HCT116 (cell line): ENCODE measurements around the gene PDPK1. TPM values are rescaled to one million over a fixed set of nuclear protein-coding genes. Genes with fewer than 3 reads are reported as not detected.

Experiments
- ATAC-seq: fragments of 200-7000 bp; cut with Tn5 transposase; 2 replicates; pipeline ENCODE4 v1.9.1; 2020; ENCODE audit warnings: mild to moderate bottlenecking, moderate library complexity
- BruUV-seq: library from RNA; stranded (reverse); fragments of 400-500 nt; replicated peaks from 2 replicates; lab custom pipeline; 2021; lab: Mats Ljungman, UMichigan
- CTCF ChIA-PET: fragments of 300-600 bp; sonication (Branson Sonifier 250); formaldehyde crosslinking; loops from one replicate; lab custom pipeline; 2021; ENCODE audit warnings: antibody characterized with exemption; lab: Charles Lee
- POLR2A ChIA-PET: fragments of 300-600, 350-600 bp; sonication (Branson Sonifier 250); formaldehyde crosslinking; loops from one replicate; lab custom pipeline; 2021; ENCODE audit warnings: antibody characterized with exemption; lab: Charles Lee
- RAD21 ChIA-PET, 2 experiments: fragments of 300-600 bp; sonication (Branson Sonifier 250); formaldehyde crosslinking; loops; one replicate each; lab custom pipeline; 2023; ENCODE audit warnings: low total read pairs in 2 of 2; ENCODE audit not compliant: uncharacterized antibody in 2 of 2, unreplicated experiment in 2 of 2, low non-redundant PET in 1 of 2; lab: Charles Lee
- DNase-seq: peaks from one replicate; pipeline ENCODE4 v3.0.0-alpha.2; 2010; ENCODE audit warnings: low read depth, low spot score
- H2AFZ ChIP-seq: fragments of 200-600 bp; shearing (Covaris generic), sonication (generic); 2 replicates; pipeline ENCODE4 v1.6.1; 2017; ENCODE audit warnings: low read depth, mixed run types, mixed read lengths, antibody characterized with exemption, low read length; ENCODE audit not compliant: poor library complexity, severe bottlenecking
- H3K27ac ChIP-seq: 2 replicates; pipeline ENCODE4 v1.5.1; 2012; ENCODE audit warnings: low read depth, low read length
- H3K27me3 ChIP-seq: fragments of 200-600 bp; sonication (generic); 2 replicates; pipeline ENCODE4 v1.6.1; 2016; ENCODE audit warnings: mixed run types, low read length, mixed read lengths; ENCODE audit not compliant: insufficient read depth
- H3K36me3 ChIP-seq, 2 experiments: fragments of 200-500 bp in 1 of 2; fragments of 200-600 bp in 1 of 2; sonication (Bioruptor generic) in 1 of 2; sonication (generic) in 1 of 2; 2 replicates each; pipeline versions ENCODE4 v1.5.1 to v1.6.1; 2014 to 2016; ENCODE audit warnings: low read length in 2 of 2, inconsistent platforms in 1 of 2, mixed read lengths in 1 of 2, mixed run types in 1 of 2; ENCODE audit not compliant: insufficient read depth in 2 of 2, control insufficient read depth in 1 of 2
- H3K4me1 ChIP-seq, 2 experiments: fragments of 200-600 bp in 1 of 2; sonication (generic) in 1 of 2; 2 replicates each; pipeline versions ENCODE4 v1.5.1 to v1.6.1; 2012 to 2017; ENCODE audit warnings: low read length in 2 of 2, inconsistent platforms in 1 of 2, mild to moderate bottlenecking in 1 of 2, mixed read lengths in 1 of 2, mixed run types in 1 of 2, moderate library complexity in 1 of 2; ENCODE audit not compliant: insufficient read depth in 2 of 2, control insufficient read depth in 1 of 2
- H3K4me2 ChIP-seq: fragments of 200-600 bp; sonication (generic); 2 replicates; pipeline ENCODE4 v1.6.1; 2017; ENCODE audit warnings: mixed run types, low read length, mixed read lengths
- H3K4me3 ChIP-seq, 2 experiments: fragments of 200-600 bp in 1 of 2; sonication (generic) in 1 of 2; replicated peaks in 1 of 2; 2 replicates each; pipeline ENCODE4 v1.5.1; 2011 to 2016; ENCODE audit warnings: low read length in 2 of 2, control low read depth in 1 of 2, low read depth in 1 of 2, mild to moderate bottlenecking in 1 of 2, mixed read lengths in 1 of 2, mixed run types in 1 of 2
- H3K79me2 ChIP-seq: fragments of 200-600 bp; sonication (generic); 2 replicates; pipeline ENCODE4 v1.6.1; 2017; ENCODE audit warnings: mild to moderate bottlenecking, mixed run types, low read length, moderate library complexity, mixed read lengths; ENCODE audit not compliant: insufficient read depth
- H3K9ac ChIP-seq: fragments of 200-600 bp; sonication (generic); 2 replicates; pipeline ENCODE4 v1.6.1; 2016; ENCODE audit warnings: low read length, mixed read lengths
- H3K9me2 ChIP-seq: fragments of 200-600 bp; sonication (generic), shearing (Covaris generic); 2 replicates; pipeline ENCODE4 v1.6.1; 2017; ENCODE audit warnings: mixed run types, mild to moderate bottlenecking, moderate library complexity; ENCODE audit not compliant: insufficient read depth
- H3K9me3 ChIP-seq, 2 experiments: fragments of 200-500 bp in 1 of 2; fragments of 200-600 bp in 1 of 2; sonication (Bioruptor generic) in 1 of 2; sonication (generic) in 1 of 2; 2 replicates each; pipeline ENCODE4 v1.6.1; 2014 to 2017; ENCODE audit warnings: low read length in 2 of 2, mixed read lengths in 2 of 2, inconsistent platforms in 1 of 2, low read depth in 1 of 2, mild to moderate bottlenecking in 1 of 2, mixed run types in 1 of 2, moderate library complexity in 1 of 2; ENCODE audit not compliant: control insufficient read depth in 1 of 2, insufficient read depth in 1 of 2
- H4K20me1 ChIP-seq: fragments of 200-600 bp; sonication (generic), shearing (Covaris generic); 2 replicates; pipeline ENCODE4 v1.6.1; 2017; ENCODE audit warnings: mixed run types, mild to moderate bottlenecking, moderate library complexity; ENCODE audit not compliant: insufficient read depth
- CBX3 ChIP-seq: IDR thresholded peaks from 2 replicates; pipeline ENCODE4 v1.6.1; 2012; ENCODE audit warnings: low read depth
- CEBPB ChIP-seq: IDR thresholded peaks from 2 replicates; pipeline ENCODE4 v1.6.1; 2012; ENCODE audit warnings: low read depth
- SIN3A ChIP-seq: IDR thresholded peaks from 2 replicates; pipeline ENCODE4 v1.6.1; 2012; ENCODE audit warnings: low read depth
- TCF7L2 ChIP-seq: IDR thresholded peaks from 2 replicates; pipeline ENCODE4 v1.7.0; 2011; ENCODE audit warnings: borderline replicate concordance, inconsistent platforms; ENCODE audit not compliant: insufficient read depth, insufficient read length; ENCODE audit errors: extremely low read depth
- ZFX ChIP-seq: fragments of 450-650 bp; IDR thresholded peaks from 2 replicates; pipeline ENCODE4 v1.6.1; 2017
- intact Hi-C: fragments of 100-400 bp; cut with micrococcal nuclease; formaldehyde crosslinking; loops from 2 replicates; pipeline ENCODE4 v1.10.0; 2022
- total RNA-seq: library from RNA; stranded (reverse); gene quantifications from one replicate; pipeline ENCODE4 v1.2.1, GENCODE V29; 2021; ENCODE audit not compliant: unreplicated experiment
- TF ChIP-seq, protein P1 (sequence below): IDR thresholded peaks from 2 replicates; pipeline ENCODE4 v1.6.1; 2012
- TF ChIP-seq, protein P2 (sequence below): IDR thresholded peaks from 2 replicates; pipeline ENCODE4 v1.6.1; 2011; ENCODE audit warnings: mild to moderate bottlenecking, low read length, moderate library complexity; ENCODE audit not compliant: insufficient replicate concordance; ENCODE audit errors: extremely low read depth

Gene PDPK1
- total RNA-seq, 1 experiment from 2014 or later = 36.1 TPM

DNA sequence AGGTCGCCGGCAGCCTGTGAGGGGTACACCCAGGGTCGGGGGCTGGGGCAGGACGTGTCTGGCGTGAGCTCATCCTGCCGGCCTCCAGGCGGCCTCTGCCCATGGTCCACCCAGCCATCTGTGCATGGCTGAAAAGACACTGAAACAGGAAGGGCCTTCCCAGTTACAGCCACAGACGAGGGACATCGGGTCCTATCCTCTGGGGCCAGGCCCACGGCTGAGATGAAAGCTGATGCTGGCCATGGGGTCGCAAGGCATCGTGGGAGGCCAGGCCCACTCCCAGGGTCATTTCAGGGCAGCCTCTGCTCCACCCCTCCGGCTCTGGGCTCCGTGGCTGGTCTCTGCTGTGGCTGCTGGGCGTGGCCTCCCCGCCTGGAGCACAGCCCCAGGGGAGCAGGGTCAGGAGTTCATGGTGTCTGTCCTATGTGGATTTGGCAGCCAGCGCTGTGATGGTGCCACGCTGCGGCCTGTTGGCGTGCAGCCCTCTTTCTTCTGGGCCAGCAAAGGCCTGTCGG lies 40.6 kb upstream of the PDPK1 start:
- Histone ChIP-seq H3K36me3 (peaks cover 0 to 4% of the 10 kb centered on the region in 2 experiments; a peak in 1 of 4 replicates), H3K9me3 (no peaks in the 10 kb centered on the region), H3K9me2 (no peaks in the 10 kb centered on the region), H2AFZ (no peak overlapping the region), H3K4me2 (no peak overlapping the region), H3K4me1 (peaks cover 3 to 6% of the 10 kb centered on the region in 2 experiments; a peak in 1 of 4 replicates), H3K9ac (no peak overlapping the region), H4K20me1 (no peaks in the 10 kb centered on the region), H3K27ac (no peak overlapping the region), H3K4me3 (no peak overlapping the region), H3K27me3 (no peaks in the 10 kb centered on the region), H3K79me2 (peaks cover 6% of the 10 kb centered on the region; the same call in 1 of the 2 replicates)
- TF ChIP-seq TCF7L2 (no peak), ZFX (no peak), CBX3 (no peak), CEBPB (no peak), SIN3A (no peak)
- TF ChIP-seq, protein P1, sequence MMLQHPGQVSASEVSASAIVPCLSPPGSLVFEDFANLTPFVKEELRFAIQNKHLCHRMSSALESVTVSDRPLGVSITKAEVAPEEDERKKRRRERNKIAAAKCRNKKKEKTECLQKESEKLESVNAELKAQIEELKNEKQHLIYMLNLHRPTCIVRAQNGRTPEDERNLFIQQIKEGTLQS = no peak
- TF ChIP-seq, protein P2, sequence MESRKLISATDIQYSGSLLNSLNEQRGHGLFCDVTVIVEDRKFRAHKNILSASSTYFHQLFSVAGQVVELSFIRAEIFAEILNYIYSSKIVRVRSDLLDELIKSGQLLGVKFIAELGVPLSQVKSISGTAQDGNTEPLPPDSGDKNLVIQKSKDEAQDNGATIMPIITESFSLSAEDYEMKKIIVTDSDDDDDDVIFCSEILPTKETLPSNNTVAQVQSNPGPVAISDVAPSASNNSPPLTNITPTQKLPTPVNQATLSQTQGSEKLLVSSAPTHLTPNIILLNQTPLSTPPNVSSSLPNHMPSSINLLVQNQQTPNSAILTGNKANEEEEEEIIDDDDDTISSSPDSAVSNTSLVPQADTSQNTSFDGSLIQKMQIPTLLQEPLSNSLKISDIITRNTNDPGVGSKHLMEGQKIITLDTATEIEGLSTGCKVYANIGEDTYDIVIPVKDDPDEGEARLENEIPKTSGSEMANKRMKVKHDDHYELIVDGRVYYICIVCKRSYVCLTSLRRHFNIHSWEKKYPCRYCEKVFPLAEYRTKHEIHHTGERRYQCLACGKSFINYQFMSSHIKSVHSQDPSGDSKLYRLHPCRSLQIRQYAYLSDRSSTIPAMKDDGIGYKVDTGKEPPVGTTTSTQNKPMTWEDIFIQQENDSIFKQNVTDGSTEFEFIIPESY = no peak
- CTCF ChIA-PET = no interaction called here
- intact Hi-C loops = no loop called here
- no TSS peak for BruUV-seq
- no peak for ATAC-seq
- POLR2A ChIA-PET = no interaction called here
- DNase-seq = no peak
- RAD21 ChIA-PET = no interaction called here
